Upper lobe of left lung (tissue), 4 donors: ENCODE measurements around the gene SCP2.

Source experiments
- CTCF ChIP-seq, 6 experiments: fragments of 450-650 bp in 4 of 6; fragments of 200-600 bp in 2 of 6; sonication (generic) in 2 of 6; IDR thresholded peaks; one replicate each; pipeline ENCODE4 v1.5.1; 2016 to 2019; ENCODE audit warnings: antibody characterized with exemption in 6 of 6
- EP300 ChIP-seq, 4 donors: sonication (generic); formaldehyde crosslinking; IDR thresholded peaks; one replicate each; pipeline ENCODE4 v1.5.1; 2017; ENCODE audit warnings: antibody characterized with exemption in 4 of 4, control low read depth in 2 of 4

DNA sequence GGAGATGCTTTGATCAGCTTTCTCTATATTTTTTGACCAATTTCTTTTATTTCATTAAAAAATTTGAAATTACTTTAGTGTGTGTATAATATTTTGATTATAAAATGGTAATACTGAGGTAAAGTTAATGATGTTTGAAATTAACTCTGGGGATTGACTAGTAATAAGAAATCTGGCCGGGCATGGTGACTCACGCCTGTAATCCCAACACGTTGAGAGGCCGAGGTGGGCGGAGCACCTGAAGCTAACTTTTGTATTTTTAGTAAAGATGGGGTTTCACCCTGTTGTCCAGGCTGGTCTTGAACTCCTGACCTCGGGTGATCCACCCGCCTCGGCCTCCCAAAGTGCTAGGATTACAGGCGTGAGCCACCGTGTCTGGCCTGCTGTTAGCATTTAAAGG lies 17.5 kb downstream of the SCP2 start:
- TF ChIP-seq CTCF (IDR thresholded peaks at IDR 0.05), result no peak
- no peak for TF ChIP-seq EP300 (IDR thresholded peaks at IDR 0.05)
